ENCODE measurements around the gene RNGTT.
"Not testable (repeated sequence)": the region's sequence is repeated elsewhere in the genome, so short reads cannot be mapped to it uniquely, and the experiment has no call there.

Gene RNGTT

GRCh38 chr6:88748141-88748540 lies 215.3 kb downstream of the RNGTT start:
- no peak for DNase-seq (ENCODE audit: low read depth)
- TF ChIP-seq MYC (IDR thresholded peaks at IDR 0.05; ENCODE audit: low read depth, low read length) (no peak), CTCF (IDR thresholded peaks at IDR 0.05; ENCODE audit: low read depth, low read length) (no peak), POLR2A (IDR thresholded peaks at IDR 0.05; ENCODE audit: extremely low read depth, insufficient read length) (no peak)
- TF ChIP-seq, protein P1, sequence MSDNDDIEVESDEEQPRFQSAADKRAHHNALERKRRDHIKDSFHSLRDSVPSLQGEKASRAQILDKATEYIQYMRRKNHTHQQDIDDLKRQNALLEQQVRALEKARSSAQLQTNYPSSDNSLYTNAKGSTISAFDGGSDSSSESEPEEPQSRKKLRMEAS (IDR thresholded peaks at IDR 0.05; ENCODE audit: low read depth, low read length), result no peak
- H3K4me3 ChIP-seq (ENCODE audit: low read depth, low read length), result no peak overlapping the region

- DNase-seq (ENCODE audit: low read depth), result no peak
- H3K4me3 ChIP-seq (ENCODE audit: low read depth, low read length), result no peak overlapping the region
- no peak for TF ChIP-seq CTCF (IDR thresholded peaks at IDR 0.05; ENCODE audit: low read depth, low read length)
- TF ChIP-seq MYC (IDR thresholded peaks at IDR 0.05; ENCODE audit: low read depth, low read length), result no peak
- TF ChIP-seq, protein P1 (IDR thresholded peaks at IDR 0.05; ENCODE audit: low read depth, low read length), result no peak
- TF ChIP-seq POLR2A (IDR thresholded peaks at IDR 0.05; ENCODE audit: extremely low read depth, insufficient read length), result no peak
These were observed 221.5 kb downstream of the RNGTT start for GRCh38 chr6:88741939-88742338.

- DNase-seq (ENCODE audit: low read depth), result no peak
- no peak overlapping the region for H3K4me3 ChIP-seq (ENCODE audit: low read depth, low read length)
- TF ChIP-seq POLR2A (IDR thresholded peaks at IDR 0.05; ENCODE audit: extremely low read depth, insufficient read length) (no peak), CTCF (IDR thresholded peaks at IDR 0.05; ENCODE audit: low read depth, low read length) (no peak), MYC (IDR thresholded peaks at IDR 0.05; ENCODE audit: low read depth, low read length) (no peak)
- TF ChIP-seq, protein P1 (IDR thresholded peaks at IDR 0.05; ENCODE audit: low read depth, low read length), result no peak
These were observed 222.3 kb downstream of the RNGTT start for GRCh38 chr6:88741071-88741470.

GRCh38 chr6:88734544-88734943 lies 228.9 kb downstream of the RNGTT start:
- DNase-seq (ENCODE audit: low read depth), result no peak
- TF ChIP-seq MYC (IDR thresholded peaks at IDR 0.05; ENCODE audit: low read depth, low read length) (no peak), POLR2A (IDR thresholded peaks at IDR 0.05; ENCODE audit: extremely low read depth, insufficient read length) (no peak), CTCF (IDR thresholded peaks at IDR 0.05; ENCODE audit: low read depth, low read length) (no peak)
- TF ChIP-seq, protein P1 (IDR thresholded peaks at IDR 0.05; ENCODE audit: low read depth, low read length), result no peak

DNA sequence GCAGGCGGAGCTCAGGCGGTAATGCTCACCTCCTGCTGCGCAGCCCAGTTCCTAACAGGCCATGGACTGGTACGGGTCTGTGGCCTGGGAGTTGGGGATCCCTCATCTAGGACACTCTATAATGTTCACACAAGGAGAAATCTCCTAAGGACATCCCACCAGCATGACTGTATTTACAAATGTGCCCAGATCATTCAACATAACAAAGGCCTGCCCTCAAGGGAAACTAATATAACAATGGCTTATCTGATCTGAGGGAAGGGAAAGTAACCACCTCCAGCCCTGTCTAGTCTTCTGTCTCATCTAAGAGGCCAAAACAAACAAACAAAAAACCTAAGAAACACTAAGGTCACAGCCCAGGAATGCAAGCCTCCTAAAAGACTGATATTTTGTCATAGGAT lies 232.8 kb downstream of the RNGTT start:
- TF ChIP-seq, protein P1 (IDR thresholded peaks at IDR 0.05; ENCODE audit: low read depth, low read length), result no peak
- no peak for TF ChIP-seq CTCF (IDR thresholded peaks at IDR 0.05; ENCODE audit: low read depth, low read length)
- TF ChIP-seq POLR2A (IDR thresholded peaks at IDR 0.05; ENCODE audit: extremely low read depth, insufficient read length), result no peak
- TF ChIP-seq MYC (IDR thresholded peaks at IDR 0.05; ENCODE audit: low read depth, low read length), result no peak
- H3K4me3 ChIP-seq (ENCODE audit: low read depth, low read length), result no peak overlapping the region
- no peak for DNase-seq (ENCODE audit: low read depth)

More at GRCh38 chr6:88734544-88734943, 228.9 kb downstream of the RNGTT start:
- no peak overlapping the region for H3K4me3 ChIP-seq (ENCODE audit: low read depth, low read length)

GRCh38 chr6:88728756-88729155 lies 234.7 kb downstream of the RNGTT start:
- H3K4me3 ChIP-seq (ENCODE audit: low read depth, low read length), result no peak overlapping the region
- DNase-seq (ENCODE audit: low read depth), result no peak
- no peak for TF ChIP-seq POLR2A (IDR thresholded peaks at IDR 0.05; ENCODE audit: extremely low read depth, insufficient read length)
- TF ChIP-seq, protein P1 (IDR thresholded peaks at IDR 0.05; ENCODE audit: low read depth, low read length), result no peak
- no peak for TF ChIP-seq CTCF (IDR thresholded peaks at IDR 0.05; ENCODE audit: low read depth, low read length)

GRCh38 chr6:88726409-88726808 lies 237.0 kb downstream of the RNGTT start:
- not testable (repeated sequence) for DNase-seq (ENCODE audit: low read depth); H3K4me3 ChIP-seq (ENCODE audit: low read depth, low read length)

Measured in NB4 (cell line).